Peyer's patch (tissue), 4 donors: Measurements from ENCODE around the gene RXRA. TPM values are rescaled to one million over a fixed set of nuclear protein-coding genes. Genes with fewer than 3 reads are reported as not detected.

Experiments
- DNase-seq, 3 donors: peaks; one replicate each; pipeline ENCODE4 v3.0.0-alpha.2; 2017 to 2019
- H3K27ac ChIP-seq, 4 donors: fragments of 200-600 bp; sonication (generic); one replicate each; pipeline ENCODE4 v1.5.1; 2016 to 2019
- H3K27me3 ChIP-seq, 2 donors: fragments of 200-600 bp; sonication (generic); one replicate each; pipeline ENCODE4 v1.5.1; 2019
- H3K36me3 ChIP-seq, 3 donors: fragments of 200-600 bp; sonication (generic); one replicate each; pipeline ENCODE4 v1.5.1; 2016 to 2019
- H3K4me1 ChIP-seq, 4 donors: fragments of 200-600 bp; sonication (generic); one replicate each; pipeline ENCODE4 v1.5.1; 2016 to 2019
- H3K4me3 ChIP-seq, 4 donors: fragments of 200-600 bp; sonication (generic); 1 replicate in 3 of 4; 2 replicates in 1 of 4; pipeline ENCODE4 v1.5.1; 2016 to 2019; ENCODE audit warnings: mild to moderate bottlenecking in 1 of 4
- H3K9me3 ChIP-seq, 4 donors: fragments of 200-600 bp; sonication (generic); one replicate each; pipeline ENCODE4 v1.5.1; 2016 to 2019; ENCODE audit warnings: mild to moderate bottlenecking in 1 of 4
- CTCF ChIP-seq, 6 experiments: fragments of 450-650 bp in 4 of 6; fragments of 200-600 bp in 2 of 6; sonication (generic) in 1 of 6; IDR thresholded peaks; one replicate each; pipeline ENCODE4 v1.5.1; 2017 to 2019; ENCODE audit warnings: antibody characterized with exemption in 6 of 6, mild to moderate bottlenecking in 3 of 6, moderate library complexity in 1 of 6
- POLR2A ChIP-seq, 2 donors: fragments of 450-650 bp; IDR thresholded peaks; one replicate each; pipeline ENCODE4 v1.5.1; 2017; ENCODE audit warnings: antibody characterized with exemption in 2 of 2, mild to moderate bottlenecking in 2 of 2, moderate library complexity in 2 of 2
- total RNA-seq, 4 donors: library from RNA; depleted of rRNA; stranded (reverse); fragments of >200 nt; gene quantifications; one replicate each; pipeline ENCODE4 v1.1.0, GENCODE V29; 2016

RXRA gene
- total RNA-seq, 4 donors from 2014 or later, result 54.5 to 83.6 (median 65.4) TPM

DNA sequence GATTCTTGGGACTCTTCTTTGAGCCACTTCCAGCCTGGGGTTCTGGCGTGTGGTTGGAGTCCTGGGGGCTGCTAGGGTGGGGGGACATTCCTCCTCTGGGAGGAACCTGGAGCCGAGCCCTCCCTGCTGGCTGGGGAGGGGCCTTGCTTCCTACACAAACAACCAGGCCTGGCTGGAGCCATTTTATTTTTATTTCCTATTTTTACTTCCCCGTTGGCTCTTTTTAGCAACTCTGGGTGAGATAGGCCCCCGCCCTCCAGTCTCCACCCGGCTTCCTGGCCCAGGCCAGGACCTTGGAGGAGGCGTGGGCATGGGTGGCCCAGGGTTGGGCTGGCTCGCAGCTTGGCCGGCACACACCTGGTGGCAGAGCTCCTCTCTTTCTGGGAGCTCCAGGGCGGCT, 15.1 kb downstream of the RXRA start:
- H3K36me3 ChIP-seq, result no peaks in the 10 kb centered on the region
- H3K27me3 ChIP-seq, result no peaks in the 10 kb centered on the region
- peaks cover 0 to 99% (median 25%) of the 10 kb centered on the region in 4 donors for H3K4me1 ChIP-seq
- peak overlapping the region; percentile 40 to 85 (median 62) for H3K27ac ChIP-seq
- no peak overlapping the region for H3K4me3 ChIP-seq
- no peaks in the 10 kb centered on the region for H3K9me3 ChIP-seq
- DNase-seq, result peak in 2 of 3 donors; percentile 69 to 78
- TF ChIP-seq POLR2A (IDR thresholded peaks at IDR 0.05), result no peak
- TF ChIP-seq CTCF (IDR thresholded peaks at IDR 0.05), result peak in 1 of 6 experiments; percentile 11

DNA sequence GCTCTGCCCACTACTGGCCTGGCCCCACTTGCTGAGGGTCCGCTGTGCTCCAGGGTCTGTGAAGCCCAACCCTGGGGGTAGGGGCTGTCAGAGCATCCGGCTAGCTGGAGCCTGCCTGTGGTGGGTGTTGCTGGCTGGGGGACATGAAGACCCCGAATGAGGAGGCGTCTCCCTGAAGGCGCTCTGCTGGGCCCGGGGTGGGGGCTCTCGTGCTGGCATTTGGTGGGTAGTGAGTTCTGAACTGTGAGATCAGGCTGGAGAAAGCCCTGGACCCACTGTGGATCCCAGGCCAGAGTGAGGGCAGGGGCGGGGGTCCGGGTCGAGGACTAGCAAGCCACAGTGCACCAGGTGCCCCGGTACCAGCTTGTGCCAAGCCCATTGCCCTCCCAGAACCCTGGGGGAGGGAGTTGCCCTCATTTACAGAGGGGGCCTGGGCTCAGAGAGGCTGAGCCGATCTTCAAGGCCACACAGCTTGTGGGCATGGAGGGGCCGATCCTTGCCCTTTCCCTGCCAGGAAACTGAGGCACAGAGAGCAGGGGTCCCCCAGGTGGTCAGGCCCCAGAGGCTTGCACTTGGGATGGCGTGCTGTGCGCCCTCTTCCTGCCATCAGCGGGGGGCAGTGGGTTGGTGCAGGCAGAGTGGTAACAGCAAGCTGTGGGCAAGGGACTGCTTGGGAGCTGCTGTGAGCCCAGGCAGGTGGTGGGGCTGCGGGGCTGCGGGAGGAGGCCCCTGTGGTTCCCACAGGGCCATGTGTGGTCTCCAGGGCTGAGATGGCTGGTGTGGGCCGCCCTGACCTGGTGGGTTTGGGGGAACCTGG, 15.9 kb downstream of the RXRA start:
- H3K4me1 ChIP-seq, result peaks cover 0 to 100% (median 20%) of the 10 kb centered on the region in 4 donors
- H3K36me3 ChIP-seq, result no peaks in the 10 kb centered on the region

GRCh38 chr9:134342746-134343115, 16.5 kb downstream of the RXRA start:
- H3K4me1 ChIP-seq, result peaks cover 0 to 100% (median 20%) of the 10 kb centered on the region in 4 donors

More for the DNA sequence above, 15.9 kb downstream of the RXRA start:
- Histone ChIP-seq H3K27me3 (no peaks in the 10 kb centered on the region), H3K9me3 (no peaks in the 10 kb centered on the region), H3K4me3 (no peak overlapping the region), H3K27ac (peak overlapping the region; percentile 40 to 85 (median 62))
- TF ChIP-seq POLR2A (IDR thresholded peaks at IDR 0.05) (no peak), CTCF (IDR thresholded peaks at IDR 0.05) (no peak)
- no peak for DNase-seq

DNA sequence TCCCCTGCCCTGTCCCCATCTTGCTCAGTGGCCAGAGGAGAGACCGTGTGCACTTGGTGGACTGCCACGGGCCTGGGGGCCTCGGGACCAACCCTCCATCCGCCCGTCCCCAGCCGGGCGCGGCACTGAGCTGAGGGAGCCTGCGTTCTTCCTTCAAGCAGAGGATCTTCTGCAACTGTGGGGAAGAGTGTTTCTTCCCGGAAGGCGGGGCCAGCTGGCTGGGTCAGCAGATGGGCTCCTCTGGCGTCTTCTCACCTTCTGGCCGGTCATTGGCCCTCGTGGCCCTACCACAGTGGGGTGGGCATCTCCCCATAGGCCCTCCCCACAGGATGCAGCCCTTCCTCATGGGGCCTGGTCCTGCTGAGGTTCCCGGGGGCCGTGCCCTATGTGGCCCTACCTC, 17.4 kb downstream of the RXRA start:
- H3K27me3 ChIP-seq, result no peaks in the 10 kb centered on the region
- H3K9me3 ChIP-seq, result no peaks in the 10 kb centered on the region
- no peak for TF ChIP-seq CTCF (IDR thresholded peaks at IDR 0.05)
- TF ChIP-seq POLR2A (IDR thresholded peaks at IDR 0.05), result no peak
- peak overlapping the region in 2 of 4 donors; percentile 38 to 46 for H3K27ac ChIP-seq
- H3K4me1 ChIP-seq, result peaks cover 0 to 96% (median 20%) of the 10 kb centered on the region in 4 donors
- no peak overlapping the region for H3K4me3 ChIP-seq
- DNase-seq, result no peak
- H3K36me3 ChIP-seq, result no peaks in the 10 kb centered on the region

More at GRCh38 chr9:134342746-134343115, 16.5 kb downstream of the RXRA start:
- H3K27ac ChIP-seq, result peak overlapping the region in 1 of 4 donors; percentile 85
- TF ChIP-seq POLR2A (IDR thresholded peaks at IDR 0.05), result no peak
- TF ChIP-seq CTCF (IDR thresholded peaks at IDR 0.05), result no peak
- no peaks in the 10 kb centered on the region for H3K36me3 ChIP-seq
- no peak for DNase-seq
- no peaks in the 10 kb centered on the region for H3K9me3 ChIP-seq
- no peak overlapping the region for H3K4me3 ChIP-seq
- no peaks in the 10 kb centered on the region for H3K27me3 ChIP-seq

- Histone ChIP-seq H3K4me3 (no peak overlapping the region), H3K27ac (peak overlapping the region in 3 of 4 donors; percentile 3 to 46 (median 38)), H3K4me1 (peaks cover 0 to 96% (median 19%) of the 10 kb centered on the region in 4 donors), H3K27me3 (no peaks in the 10 kb centered on the region), H3K9me3 (no peaks in the 10 kb centered on the region), H3K36me3 (no peaks in the 10 kb centered on the region)
- DNase-seq, result peak in 1 of 3 donors; percentile 69
- TF ChIP-seq CTCF (IDR thresholded peaks at IDR 0.05) (no peak), POLR2A (IDR thresholded peaks at IDR 0.05) (no peak)
Measured at GRCh38 chr9:134344068-134344799, 18.0 kb downstream of the RXRA start.
